NCI-H524 (cell line): Measurements from ENCODE around the gene HELT.
A peak's percentile ranks its signal among the peaks of the same experiment; 100 is the strongest.
"Not testable (repeated sequence)": the region's sequence is repeated elsewhere in the genome, so short reads cannot be mapped to it uniquely, and the experiment has no call there.

Source experiments
- DNase-seq, 2 experiments: peaks; one replicate each; lab custom pipeline; 2025; lab: John Stamatoyannopoulos, UW

HELT gene

DNA sequence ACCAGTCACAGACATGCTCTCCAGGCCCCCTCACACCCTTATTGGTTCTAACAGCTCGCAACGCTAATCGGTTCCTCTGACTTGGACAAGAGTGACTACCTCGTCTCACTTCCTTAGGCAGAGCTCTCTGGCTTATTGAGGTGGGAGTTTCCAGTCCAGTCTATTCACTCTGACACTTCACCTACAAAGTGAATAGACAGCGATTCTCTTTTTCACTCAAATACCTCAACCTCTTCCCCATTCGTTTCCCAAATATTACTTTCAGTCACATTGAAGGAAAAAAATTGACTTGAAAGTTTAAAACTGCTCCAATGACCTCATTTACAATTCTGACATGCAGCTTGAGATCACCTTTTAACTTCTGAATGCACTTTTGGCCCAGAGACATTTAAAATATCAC lies 17.7 kb downstream of the HELT start:
- DNase-seq = no peak

DNA sequence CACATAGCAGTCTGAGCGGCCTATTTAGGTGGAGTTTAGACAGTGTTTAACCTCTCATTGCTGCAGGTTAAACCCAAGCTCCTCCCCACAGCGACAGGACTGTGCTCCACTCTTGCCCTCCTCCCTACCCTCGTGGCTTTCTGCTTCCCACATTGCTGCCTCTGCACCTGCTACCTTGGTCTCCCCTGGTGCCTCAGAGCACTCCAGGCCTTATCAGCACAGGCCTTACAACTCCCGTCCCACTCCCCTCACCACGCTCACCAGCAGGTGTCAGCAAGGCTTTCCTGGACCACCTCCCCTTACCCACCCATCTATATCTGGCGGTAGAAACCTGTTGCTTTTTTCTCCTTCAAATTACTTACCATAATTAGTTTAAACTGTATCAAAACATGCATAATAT lies 18.6 kb downstream of the HELT start:
- DNase-seq = no peak

DNA sequence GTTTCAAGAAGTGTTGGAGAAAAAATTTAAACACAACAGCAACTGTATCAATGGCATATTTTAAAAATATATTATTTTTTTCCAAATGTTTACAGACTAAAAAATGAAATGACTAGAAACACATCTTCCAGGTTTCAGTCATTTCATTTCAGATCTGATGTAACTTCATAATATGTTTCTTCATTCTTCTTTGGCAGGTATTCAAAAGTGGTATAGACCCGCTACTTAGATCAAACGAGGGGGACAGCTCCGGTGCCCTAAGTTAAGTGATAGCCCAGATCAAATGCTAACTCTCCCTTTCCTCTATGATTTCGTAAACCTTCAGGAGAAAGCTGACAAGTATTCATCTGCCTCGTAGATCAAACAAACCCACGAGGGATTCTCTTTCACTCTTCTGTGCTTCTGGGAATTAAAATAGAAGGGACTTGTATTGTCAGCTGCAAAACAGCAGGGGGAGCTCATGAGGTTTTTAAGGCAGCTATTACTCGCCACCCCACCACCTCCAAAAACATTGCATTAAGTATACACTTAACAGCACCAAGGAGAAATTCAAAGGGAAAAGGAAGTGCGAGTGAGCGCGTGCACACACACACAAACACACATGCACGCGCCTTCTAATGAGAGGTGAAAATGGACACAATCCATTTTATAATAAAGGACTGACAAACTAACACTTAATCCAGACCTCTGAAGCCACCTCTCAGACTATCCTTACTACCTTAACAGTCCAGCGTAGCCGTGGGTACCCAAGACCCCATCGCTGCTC lies 21.4 kb downstream of the HELT start:
- DNase-seq = peak; percentile 15 to 27

DNA sequence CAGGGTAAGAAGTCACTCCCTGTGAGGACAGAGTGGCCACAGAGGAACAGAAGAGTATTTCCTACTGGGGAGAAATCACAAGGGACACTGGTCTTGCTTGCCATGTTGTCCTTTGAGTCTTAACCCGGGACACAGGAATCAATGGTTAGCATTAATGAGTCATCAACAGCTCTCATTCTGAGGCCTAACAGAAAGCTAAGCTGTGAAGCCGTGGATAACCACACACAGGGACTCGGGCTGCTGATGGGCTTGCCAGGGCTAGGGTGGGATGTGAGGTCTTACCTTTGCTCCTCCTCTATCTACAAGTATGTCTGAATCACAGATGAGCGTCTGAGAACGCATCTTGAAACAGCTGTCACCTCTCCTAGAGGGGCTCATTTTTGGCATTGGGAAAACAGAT lies 22.2 kb downstream of the HELT start:
- DNase-seq = peak in 1 of 2 experiments; percentile 3

DNA sequence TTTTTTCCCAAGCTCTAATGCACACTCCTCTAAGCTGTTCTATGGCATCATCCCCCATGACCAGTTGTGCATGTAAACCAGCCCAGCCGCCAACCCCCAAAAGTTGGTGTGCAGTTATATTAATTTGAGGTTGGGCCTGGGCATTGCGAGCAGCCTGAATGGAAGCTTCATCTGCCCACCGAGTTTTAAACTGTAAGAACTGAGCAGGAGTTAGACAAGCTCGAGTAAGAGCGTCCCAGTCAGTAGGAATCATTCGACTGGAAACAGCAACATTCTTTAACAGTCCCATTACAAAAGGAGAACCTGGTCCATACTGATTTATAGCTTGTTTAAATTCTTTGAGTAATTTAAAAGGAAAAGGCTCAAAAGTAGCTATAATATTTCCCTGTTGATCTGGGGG lies 32.0 kb downstream of the HELT start:
- not testable (repeated sequence) for DNase-seq

DNA sequence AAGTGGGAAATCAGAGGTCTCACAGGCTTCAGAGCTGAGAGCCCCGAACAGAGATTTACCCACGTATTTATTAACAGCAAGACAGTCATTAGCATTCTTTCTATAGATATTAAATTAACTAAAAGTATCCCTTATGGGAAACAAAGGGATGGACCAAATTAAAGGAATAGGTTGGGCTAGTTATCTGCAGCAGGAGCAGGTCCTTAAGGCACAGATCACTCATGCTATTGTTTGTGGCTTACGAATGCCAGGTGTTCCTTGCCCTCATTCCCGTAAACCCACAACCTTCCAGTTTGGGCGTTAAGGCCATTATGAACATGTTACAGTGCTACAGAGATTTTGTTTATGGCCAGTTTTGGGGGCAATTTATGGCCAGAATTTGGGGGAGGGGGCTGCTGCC lies 33.0 kb downstream of the HELT start:
- DNase-seq = not testable (repeated sequence)

DNA sequence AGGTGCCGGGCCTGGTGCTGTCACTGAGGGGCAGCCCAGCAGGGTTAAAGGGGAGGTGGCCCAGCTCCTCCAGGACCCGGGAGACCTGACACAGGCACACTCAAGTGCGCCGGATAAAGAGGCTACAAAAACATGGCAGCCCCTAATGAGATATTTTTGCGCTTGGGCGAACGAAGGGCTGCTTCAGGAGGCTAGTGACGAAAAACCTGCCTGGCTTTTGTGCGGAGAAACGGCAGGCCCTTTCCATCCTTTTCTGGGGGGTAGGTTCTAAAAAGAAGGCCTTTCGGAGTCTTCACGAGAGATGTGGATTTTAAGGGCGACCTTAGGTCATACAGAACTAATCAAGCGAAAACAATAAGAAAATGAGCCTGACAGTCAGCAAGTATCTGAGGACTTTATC lies 35.5 kb downstream of the HELT start:
- DNase-seq = no peak

DNA sequence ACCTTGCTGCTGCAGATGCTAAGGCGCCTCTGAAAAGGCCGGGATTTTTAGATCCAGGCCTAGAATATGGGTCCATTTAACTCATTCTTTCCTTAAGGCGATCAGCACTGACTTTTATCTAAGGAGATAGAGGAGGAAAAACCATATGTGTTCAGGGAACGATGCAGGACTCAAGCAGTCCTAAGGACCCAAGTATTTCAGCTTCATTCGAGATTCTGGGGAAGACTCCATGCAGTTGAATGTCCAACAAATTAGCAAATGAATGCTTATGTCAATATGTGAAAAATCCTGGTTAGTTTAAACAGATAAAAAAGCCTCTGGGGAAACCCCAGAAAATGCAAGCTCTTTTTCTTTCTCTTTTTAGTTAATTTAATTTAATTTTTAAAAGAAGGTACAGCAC lies 36.0 kb downstream of the HELT start:
- no peak for DNase-seq

DNA sequence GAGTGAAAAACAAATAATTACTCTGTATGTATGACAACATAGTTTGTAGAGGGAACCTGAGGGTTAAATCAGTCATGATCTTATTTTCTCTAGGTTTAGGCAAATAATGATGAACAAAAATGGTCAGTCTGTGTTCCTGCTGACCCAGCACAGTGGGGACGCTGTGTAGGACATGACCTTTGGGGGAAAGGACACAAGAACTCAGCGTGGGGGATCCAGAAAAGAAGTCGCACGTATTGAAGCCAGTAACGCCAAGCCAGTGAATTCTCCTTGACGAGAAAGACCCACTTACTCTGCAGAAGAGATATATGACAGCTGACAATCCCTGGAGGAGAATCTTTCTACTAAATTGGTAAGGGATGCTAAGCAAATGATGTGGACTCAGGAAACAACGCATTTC lies 36.6 kb downstream of the HELT start:
- no peak for DNase-seq

DNA sequence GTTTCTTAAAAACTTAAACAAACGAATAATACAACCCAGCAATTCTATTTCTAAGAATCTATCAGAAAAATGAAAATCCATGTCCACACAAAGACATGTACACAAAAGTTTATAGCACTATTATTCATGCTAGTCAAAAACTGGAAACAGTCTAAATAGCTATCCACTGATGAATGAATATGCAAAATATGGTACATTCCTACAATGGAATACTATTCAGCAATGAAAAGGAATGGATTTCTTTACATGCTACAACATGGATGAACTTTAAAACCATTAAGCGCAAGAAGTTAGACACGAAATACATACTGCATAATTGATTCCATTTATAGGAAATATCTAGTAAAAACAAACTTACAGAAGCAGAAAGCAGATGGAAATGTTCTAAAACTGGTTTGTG lies 43.3 kb downstream of the HELT start:
- DNase-seq = no peak

DNA sequence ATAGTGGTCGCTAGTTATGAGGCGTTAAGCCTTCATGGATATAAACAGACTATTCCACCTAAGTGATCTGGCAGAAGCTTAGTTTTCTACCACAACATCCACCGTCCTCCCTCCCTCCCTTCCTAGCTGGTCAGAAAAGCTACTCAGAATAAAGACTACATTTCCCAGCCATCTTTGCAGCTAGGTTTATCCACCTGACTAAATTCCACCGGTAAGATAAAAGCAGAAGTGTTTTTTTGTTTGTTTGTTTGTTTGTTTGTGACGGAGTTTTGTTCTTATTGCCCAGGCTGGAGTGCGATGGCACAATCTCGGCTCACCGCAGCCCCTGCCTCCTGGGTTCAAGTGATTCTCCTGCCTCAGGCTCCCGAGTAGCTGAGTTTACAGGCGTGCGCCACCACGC lies 44.3 kb downstream of the HELT start:
- no peak for DNase-seq

DNA sequence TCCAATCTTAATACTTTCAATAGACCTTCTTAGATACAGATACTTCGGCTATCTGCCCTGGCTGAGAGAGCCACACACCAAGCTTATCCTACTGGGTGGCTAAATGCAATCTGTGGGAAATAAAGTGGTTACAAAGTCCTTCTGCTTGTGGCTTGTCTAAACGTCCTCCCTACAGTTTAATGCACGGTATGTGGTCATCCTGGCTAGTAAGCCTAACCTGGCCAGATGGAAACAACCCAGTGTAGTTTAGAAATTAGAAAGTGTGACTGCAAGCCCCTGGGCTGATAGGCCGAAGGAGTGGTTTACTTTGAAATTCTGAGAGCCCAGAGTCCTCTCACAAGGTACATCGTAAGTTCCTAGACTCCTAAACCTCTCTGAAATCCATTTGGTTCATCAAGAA lies 47.9 kb downstream of the HELT start:
- no peak for DNase-seq

DNA sequence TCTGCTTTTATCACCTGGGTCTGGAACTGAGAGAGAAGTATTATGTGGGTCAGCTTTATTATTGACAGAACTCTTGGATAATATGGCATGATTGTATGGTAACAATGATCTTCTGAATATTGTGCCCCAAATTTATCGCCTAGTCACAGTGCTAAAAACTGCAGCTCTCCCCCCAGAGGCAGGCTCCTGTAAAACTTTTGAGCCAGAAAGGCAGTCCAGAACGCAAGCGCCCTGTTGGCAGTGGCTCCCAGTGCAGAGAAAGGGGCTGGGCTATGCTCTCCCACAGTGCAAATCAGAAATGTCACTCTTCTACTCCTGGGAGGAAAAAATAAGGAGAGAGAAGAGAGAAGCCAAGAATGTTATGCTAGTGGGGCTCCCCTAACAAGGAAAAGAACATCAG lies 50.5 kb downstream of the HELT start:
- no peak for DNase-seq
